Activated effector memory CD4-positive, alpha-beta T cell treated with Interleukin-2 at 50 U/mL for 16 hours (primary cell): ENCODE data around the gene CLSTN1.

Experiments used
- DNase-seq: peaks from one replicate; pipeline ENCODE4 v3.0.0-alpha.2; 2020

The CLSTN1 gene

DNA sequence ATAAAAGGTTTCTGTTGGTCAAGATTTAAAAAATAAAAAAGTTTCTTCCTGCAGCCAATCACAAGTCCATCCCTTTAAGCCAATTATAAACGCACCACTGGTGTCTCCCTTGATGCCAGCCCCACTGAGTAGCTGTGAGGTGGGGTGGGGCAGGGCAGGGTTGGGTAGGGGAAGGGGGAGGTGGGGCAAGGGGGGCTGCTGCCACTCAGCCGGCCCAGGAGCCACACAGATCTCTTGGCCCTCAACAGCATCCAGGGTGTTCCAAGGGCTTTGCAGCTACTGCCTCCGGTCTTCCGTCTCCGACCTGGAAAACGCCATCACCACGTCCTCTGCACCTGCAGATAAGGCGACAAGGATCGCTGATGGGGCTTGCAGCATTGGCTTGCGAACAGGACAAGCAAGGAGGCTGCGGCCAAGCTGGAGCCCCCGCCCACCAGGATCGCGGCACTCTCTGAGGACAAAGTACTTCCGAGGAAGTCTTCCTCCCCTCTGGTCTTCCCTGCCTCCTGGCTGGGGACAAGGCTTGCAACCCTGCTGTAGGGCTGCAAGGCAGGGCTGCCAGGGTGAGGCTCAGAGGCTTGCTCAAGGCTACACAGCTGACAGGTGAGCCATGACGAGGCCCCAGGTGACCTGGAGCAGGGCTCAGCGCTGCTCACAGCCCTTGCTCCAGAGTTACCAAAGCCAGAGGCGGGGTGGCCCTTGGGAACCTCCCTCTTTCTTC, 26.8 kb upstream of the CLSTN1 start:
- DNase-seq: no peak

DNA sequence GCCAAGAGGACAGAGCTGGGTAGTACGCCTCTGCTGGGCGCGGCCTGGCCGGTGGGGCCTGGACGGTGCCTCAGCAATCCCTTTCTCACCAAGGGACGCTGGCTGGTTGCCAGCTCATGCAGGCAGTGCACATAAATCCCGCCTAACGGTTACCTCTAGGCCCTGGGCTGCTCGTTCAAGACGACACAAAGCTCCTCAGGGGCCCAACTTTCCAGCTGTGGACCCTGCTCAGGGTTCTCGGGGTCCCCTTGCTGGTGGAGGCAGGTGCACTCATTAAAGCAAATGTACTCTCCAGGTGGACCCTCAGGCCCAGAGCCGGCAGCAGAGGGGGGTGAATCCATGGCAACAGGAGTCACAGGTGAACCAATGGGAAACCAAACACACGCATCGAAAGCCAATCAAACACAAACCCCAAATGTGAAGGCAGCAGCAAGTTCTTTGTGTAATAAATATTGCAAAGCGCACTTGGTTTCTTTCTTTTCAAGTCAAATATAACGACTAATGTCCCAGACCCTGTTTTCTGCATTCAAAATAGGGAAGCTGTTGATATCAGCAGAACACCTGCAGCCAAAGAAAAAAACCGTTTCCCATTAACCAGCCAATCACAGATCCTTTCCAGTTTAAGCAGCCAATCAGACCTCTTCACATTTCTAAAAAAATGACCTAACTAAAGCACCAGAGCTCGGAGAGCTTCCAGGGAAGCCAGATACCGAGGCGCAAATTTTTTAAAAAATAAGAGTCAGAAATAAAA, 26.1 kb upstream of the CLSTN1 start:
- no peak for DNase-seq

DNA sequence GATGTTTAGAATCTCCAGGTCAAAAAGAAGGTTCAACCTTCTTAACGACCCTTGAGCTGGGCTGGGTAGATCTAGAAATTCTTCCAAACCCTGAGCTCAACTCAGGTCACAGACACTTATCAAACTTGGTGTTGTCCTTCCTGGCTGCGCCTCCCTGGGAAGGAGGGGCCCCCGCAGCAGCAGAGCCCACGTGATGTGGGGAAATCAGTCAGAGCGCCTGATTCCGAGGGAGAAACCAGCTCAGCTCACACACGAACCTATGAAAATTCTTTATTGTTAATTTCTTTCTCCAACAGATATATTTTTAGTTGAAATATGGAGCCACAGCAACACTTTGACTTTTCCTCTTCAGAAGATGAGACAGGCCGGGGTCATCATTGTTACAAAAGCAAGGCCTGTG, 24.3 kb upstream of the CLSTN1 start:
- no peak for DNase-seq

DNA sequence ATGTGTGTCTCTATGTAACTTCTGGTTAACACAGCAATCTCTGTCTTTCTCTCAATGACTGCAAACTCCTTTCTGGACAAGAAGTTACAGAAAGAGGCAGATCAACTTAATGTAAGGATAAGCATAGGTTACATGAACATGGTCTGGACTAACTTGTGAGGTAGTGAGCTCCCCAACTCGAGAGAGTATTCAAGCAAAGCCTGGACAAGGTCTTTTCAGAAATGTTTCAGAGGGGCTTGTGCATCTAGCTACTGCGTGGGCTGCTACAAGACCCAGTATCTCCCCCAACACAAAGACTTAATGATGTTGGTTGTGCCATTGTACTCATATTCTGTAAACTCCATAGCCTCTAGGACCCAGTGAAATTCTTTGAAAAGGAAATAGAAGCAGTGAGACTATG, 23.5 kb upstream of the CLSTN1 start:
- no peak for DNase-seq

DNA sequence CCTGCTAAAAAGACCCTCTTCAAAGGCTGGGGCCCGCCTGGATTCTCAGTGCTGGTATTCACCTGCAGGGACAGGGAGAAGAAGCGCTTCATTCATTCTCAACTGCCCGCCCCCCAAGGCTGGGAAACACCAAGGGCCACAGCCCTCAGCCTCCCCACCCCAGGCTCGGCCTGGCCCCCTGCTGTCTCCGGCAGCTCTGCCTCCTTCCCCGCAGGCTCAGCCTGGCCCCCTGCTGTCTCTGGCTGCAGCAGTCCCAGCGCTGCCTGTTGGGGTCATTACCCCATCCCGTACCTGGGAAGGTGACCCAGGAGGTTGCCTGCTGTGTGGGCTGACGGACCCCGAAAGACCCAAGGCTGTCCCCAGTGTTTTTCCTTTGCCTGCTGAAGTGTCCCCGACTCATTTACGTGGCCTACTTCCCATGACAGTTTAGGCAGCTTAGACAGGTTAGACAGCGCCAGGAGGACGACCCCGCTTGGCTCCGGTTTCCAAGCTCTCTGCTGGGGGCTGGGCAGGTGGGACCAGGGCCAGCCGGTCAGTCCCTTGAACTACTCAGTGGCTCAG, 22.9 kb upstream of the CLSTN1 start:
- no peak for DNase-seq

DNA sequence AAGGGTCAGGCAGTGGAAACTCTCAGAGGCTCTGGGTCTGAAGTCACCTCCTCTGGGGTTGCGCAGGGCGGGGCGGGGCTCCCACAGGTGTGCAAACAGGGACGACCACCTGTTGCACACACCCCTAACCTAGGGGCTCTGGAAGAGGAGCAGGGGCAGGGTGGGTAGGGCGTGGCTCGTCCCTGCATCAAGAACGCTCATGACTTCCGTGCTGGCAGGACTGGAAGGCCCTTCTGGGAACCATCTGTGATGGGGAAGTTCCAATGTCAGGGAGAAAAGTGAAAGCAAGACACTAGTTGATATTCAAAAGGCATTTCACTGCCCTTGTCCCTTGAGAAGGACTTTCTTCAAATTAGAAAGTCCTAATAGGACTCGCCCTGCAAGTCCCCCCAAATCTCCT, 22.1 kb upstream of the CLSTN1 start:
- DNase-seq: no peak

DNA sequence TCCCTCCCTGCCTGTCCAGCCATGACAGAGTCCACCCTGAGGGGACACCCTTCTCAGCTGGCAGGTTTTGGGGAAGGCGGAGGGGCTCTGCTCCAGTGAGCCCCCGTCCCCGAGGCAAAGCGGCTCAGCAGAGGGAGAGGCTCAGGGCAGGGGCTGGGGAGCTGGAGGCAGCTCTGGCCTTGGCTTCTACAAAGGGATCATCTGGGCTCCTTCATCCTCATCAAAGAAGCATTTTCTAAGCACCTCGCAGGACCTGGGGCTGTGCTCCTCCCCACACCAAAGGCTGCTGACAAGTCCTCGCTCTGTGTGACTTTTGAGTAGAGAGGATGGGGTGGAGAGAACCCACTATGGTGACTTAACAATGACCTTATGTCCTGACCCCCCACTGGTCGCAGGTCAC, 21.0 kb upstream of the CLSTN1 start:
- no peak for DNase-seq

DNA sequence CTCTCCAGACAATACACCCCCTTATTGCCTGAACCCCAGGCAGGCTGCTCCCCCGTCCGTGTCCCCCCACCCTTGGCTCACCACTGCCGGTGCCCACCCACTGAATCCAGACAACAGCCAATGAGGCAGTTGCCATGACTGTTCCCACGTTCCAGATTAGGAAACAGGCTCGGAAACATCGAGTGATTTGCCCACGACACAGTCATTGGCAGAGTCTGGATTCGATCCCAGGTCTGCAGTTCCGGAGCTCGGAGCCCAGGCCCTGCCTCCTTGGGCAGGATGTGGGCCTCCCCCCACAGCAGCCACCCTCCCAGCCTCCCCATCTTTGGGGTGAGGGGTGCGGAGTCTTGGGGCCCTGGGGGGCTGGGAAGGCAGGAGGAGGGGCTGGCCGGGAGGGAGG, 20.3 kb upstream of the CLSTN1 start:
- no peak for DNase-seq

DNA sequence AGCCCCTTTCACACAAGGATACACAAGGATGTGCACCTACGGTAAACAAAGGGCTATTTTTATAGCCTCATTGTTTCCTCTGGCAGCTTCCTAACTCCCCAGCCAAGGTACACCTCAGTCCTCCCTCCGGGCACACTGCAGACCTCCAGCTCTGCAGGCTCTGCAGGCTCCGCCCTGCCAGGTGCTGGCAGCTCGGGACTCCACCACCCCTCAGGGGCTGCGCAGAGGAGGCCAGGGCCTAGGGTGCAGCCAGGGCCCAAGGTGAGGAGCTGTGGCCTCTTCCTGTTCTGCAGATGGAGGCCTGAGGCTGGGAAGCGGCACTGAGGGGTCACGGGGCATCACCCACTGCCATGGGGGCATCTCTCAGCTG, 19.8 kb upstream of the CLSTN1 start:
- DNase-seq: no peak

DNA sequence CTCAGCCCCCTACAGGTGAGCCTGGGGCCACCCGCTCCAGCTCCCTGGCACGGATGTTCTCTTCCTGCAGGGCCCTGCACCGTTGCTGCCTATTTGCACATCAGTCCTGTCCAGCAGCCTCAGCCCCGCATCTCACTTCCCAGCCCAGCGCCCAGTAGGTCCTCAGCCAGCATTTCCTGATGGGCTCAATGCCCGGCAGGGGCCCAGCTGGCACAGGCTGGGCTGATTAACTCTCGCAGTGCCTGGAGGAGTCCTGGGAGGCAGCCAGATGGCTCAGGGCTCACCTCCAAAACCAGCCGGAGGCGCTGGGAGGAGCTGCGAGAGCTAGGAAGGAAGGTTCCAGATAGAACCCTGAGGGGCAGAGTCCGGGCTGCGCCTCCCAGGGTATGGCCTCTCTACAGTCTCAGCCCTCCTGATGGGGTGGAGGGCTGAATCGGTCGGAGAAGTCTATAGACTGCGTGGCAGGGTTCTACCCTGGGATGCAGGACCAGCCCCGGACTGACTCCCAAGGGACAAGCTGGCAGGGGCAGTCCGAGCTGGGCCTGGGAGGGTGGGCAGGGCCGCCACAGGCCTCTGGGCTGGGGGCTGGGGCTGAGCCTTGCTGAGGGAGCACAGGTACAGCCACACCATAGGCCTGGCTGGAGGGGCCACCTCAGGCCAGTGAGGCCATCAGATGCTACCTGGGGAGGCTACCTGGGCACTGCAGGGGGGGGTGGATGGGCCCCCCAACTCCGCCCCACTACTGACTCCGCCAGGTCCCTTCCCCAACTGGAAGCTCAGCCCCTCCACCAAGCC, 19.2 kb upstream of the CLSTN1 start:
- no peak for DNase-seq

DNA sequence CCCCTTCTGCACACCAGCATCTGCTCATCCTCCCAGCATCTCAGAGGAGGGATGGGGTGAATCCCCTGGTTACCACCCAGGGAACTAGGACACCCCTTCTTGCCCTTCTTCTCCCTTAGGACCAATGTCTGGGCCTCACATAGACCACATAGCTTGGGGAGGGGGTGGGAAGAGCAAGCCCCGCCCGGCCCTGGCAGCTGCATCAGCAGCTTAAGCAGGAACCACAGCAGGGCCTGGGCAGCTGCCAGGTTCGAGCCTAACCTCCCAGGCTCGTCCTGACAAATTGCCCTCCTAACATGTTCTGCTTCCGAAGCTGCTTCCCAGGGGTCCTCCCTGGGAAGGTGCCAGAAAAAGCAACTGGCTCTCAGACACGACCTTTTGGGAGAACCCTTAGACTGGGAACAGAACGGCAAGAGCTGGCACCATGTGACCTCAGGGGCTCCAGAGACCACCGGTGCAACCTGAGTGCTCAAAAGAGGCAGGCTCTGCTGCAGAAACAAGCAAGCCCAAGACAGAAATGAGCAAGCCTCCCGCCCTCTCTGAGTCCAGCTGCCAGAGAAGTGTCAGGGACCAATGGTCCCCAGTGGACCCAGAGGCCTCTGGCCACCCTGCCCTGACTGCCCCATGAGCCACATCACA, 18.4 kb upstream of the CLSTN1 start:
- DNase-seq: no peak

DNA sequence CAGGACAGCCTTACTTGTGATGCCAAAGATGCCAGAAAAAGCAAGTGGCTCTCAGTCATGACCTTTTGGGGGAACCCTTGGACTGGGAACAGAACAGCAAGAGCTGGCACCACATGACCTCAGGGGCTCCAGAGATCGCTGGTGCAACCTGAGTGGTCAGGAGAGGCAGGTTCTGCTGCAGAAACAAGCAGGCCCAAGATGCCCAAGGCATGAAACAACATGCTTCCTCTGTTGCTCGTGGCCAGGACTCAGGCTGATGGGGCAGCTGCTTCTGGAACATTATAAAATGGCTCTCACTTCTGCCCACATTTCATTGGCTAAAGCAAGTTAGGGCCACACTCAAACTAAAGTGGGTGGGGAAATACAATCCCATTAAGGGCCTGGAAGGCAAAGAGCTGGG, 17.7 kb upstream of the CLSTN1 start:
- no peak for DNase-seq

DNA sequence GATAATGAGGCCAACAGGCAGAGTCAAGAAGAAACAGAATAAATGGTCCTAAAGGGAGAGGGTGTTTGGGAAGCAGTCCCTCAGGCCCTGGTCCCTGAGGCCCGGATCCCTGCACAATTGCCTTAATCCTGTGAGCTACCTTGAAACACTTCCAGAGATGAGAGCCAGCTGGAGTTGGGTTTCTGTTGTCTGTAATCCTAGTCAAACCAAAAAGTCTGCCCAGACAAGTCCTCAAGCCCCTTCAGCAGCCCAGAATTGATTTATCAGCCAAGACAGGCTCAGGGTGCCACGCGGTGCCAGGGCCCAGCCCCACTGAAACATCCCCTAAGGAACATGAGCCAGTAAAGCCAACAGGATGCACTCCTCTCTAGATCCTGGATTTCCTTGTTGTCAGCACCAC, 16.4 kb upstream of the CLSTN1 start:
- DNase-seq: no peak

DNA sequence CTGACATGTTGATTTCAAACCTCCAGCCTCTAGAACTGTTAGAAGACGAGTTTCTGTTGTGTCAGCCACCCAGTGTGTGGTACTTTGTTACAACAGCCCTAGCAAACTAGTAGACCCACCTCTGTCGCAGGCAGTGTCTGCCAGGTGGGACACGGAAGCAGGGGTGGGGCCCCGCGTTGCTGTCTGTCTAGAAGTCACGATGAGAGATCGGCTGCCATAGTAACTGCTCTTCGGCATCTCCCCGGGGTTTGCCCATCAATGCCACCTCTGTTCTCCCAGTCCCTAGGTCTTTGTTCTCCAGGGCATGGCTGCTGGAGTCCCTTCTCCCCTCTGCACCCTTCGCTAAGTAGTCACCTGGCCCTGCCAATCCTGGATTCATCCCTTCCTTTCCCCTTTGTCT, 15.2 kb upstream of the CLSTN1 start:
- DNase-seq: no peak

DNA sequence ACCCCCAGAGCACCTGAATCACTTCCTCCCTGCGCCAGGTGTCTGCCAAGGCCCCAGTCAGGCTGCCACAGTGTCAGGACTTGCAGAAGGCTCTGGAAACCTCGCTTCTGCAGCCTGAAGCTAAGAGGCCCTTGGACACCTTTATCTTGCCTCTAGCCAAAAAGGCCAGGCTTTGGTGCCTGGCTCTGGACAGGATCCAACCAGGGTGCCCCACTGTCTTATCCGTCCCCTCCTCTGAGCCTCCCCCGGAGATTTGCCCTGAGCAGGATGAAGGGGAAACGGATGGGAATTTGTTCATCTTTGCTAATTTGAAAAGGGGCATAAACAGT, 12.8 kb upstream of the CLSTN1 start:
- DNase-seq: no peak

DNA sequence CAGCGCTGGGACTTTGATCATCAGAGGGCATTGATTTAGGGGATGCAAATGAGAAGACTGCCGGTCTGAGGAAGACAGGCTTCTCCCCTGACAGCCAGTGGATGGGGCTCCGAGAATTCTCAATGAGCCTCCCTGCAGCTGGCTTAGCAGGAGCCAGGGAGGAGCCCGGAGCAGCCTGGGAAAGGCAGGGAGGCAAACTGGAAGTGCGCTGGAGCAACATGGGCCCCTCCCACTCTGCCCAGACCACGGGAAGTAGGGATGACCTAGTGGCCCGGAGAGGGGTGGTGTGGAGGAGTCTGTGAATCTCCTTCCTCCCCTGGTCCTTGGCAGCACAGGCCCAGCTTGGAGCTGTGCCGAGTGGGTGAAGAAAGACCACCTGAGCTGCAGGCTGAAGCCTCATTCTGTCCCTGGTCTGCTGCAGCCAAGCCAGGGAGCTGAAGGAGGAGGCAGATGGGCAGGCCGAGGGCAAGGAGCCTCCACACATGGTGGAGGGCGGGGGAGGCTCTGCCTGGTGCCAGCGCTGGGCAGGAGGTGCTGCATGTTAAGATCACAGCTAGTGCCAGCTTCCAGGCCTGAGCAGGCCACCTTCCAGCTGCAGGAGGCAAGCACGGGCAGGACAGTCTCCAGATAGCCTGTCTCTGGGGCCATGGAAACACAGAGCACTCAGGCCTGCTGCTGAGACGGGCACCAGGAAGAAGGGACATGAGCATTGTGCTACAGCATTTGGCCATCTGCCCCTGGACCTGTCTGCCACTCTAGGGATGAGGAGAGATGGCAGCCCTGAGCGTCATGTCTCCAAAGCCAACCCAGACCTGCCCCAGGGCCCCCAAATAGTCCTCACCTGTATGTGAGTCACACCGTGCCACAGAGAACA, 12.2 kb upstream of the CLSTN1 start:
- DNase-seq: no peak

DNA sequence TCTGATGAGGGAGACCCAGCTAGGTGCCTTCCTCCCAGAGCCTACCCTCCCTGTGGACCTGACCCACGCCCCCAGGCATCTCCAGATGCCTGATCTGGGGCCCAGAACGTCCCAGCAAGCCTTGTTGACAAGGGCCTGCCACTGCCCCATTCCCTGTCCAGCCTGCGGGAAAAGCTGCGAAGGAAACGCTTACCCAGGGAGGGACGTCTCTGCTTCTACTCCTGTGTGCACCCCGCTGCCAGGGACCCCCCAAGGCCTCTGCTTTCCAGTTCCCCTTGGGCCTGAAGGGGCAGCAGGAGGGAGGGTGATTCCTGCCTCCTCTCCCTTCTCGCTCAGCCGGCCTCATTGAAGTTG, 11.6 kb upstream of the CLSTN1 start:
- no peak for DNase-seq

DNA sequence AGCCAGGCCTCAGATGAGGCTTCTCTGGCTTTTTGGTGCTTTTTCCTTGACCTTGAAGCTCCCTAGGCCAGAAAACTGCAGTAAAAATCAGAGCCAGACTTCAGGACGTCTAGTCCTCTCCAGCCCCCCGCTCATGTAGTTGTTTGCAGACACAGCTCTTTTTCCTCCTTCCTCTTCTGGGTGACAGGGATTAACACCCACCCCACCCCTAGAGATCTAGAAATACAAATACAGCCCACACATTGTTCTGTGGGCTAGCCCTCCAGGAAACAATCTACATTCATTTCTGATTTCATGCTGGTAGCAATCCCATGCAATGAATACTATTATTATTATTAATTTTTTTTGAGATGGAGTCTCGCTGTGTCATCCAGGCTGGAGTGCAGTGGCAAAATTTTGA, 9.9 kb upstream of the CLSTN1 start:
- no peak for DNase-seq

DNA sequence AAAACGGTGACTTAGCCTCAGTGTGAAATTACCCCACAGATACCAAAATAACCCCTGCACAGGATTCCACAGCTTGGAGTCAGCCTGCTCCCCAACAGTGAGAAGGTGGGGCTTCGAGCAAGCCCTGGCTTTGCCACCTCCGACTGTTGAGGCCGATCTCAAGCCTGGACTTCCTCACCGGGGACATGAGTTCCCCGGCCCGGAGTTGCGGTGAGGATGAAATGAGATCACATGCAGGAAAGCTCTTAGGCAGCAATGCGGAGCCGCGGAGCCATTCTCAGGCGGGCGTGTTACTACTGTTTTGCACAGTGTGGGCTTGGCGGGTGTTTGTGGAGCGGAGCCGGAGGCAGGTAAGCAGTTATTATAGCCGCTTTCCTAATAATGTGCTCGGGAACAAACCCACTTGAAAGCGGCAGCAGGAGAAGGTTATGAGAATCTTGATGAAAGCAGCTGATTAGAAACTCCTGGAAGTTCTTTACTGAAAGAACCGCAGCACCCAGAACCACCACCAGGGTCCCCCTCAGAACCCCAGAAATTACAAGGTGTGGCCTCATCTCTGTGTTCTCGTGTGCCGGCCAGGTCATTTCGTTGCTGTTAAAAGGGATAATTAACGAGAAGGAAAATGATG, 3.9 kb upstream of the CLSTN1 start:
- DNase-seq: peak; percentile 4

DNA sequence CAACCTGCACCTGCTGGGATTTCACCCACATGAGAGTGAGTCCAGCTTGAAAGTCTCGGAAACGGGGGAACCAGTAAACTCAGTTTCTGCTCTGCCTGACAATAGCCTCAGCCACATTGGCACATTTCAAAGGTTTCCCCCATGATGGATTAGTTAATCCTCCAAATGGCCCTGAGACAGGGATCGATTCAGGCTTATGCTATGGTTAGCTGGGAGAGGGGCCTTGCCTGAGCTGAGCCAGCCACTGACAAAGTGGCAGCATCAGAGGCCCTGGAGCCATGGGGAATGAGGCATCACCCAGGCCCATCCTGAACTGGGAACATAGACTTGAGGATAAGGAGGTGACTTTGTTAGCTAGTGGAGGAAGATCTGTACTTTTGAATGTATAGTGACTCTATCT, 2.9 kb upstream of the CLSTN1 start:
- no peak for DNase-seq

DNA sequence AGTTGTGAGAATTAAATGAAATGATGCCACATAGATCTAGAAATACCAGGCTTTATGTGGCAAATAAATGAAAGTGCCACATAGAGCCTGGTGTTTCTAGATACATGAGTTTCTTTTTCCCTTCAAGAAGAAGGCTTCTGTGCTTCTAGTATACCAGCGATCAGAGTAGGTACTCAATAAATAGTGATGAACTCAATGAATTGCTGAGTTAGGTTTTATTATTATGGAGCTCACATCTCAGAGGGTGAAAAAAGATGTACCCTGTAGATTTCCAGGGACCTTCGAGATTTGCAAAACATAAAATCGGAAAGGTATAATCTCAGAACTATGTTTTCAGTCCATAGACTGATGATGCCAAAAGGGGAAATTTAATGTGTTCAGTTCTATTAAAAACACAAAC, 2.3 kb upstream of the CLSTN1 start:
- no peak for DNase-seq
